Stomach (tissue), 4 donors: ENCODE measurements around the gene FASTK.

ENCODE experiments used
- POLR2A ChIP-seq, 4 donors: fragments of 450-650 bp; IDR thresholded peaks; one replicate each; pipeline ENCODE4 v1.6.1; 2016; ENCODE audit warnings: antibody characterized with exemption in 4 of 4, control low read depth in 2 of 4, mild to moderate bottlenecking in 1 of 4, moderate library complexity in 1 of 4
- POLR2AphosphoS5 ChIP-seq, 3 donors: sonication (generic); formaldehyde crosslinking; IDR thresholded peaks; one replicate each; pipeline ENCODE4 v1.6.1; 2016; ENCODE audit warnings: antibody characterized with exemption in 3 of 3
- TF ChIP-seq, protein P1 (sequence below), 7 experiments: fragments of 450-650 bp in 4 of 7; fragments of 200-600 bp in 3 of 7; sonication (generic) in 3 of 7; IDR thresholded peaks; one replicate each; pipeline ENCODE4 v1.5.1; 2016 to 2019; ENCODE audit warnings: antibody characterized with exemption in 7 of 7, control low read depth in 2 of 7, mild to moderate bottlenecking in 1 of 7

DNA sequence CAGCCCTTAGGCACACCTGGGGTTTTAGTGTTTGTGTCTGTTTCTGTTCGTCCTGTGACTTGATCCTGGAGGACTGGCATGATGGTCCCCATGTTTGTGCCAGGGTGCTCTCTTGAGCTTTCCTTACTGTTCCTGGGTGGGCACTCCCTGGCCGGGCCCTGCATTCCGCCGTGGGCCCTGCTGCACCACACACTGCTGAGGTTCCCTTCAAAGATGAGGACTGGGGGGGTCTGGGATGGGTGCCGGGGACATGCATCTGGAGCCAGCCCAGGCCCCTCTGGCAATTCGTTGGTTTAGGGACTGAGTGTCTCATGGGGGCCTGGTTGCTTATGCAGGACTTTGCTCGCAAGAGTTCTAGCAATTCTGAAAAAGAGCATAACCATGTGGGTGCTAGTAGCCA is 10.4 kb upstream of the FASTK start:
- TF ChIP-seq, protein P1, sequence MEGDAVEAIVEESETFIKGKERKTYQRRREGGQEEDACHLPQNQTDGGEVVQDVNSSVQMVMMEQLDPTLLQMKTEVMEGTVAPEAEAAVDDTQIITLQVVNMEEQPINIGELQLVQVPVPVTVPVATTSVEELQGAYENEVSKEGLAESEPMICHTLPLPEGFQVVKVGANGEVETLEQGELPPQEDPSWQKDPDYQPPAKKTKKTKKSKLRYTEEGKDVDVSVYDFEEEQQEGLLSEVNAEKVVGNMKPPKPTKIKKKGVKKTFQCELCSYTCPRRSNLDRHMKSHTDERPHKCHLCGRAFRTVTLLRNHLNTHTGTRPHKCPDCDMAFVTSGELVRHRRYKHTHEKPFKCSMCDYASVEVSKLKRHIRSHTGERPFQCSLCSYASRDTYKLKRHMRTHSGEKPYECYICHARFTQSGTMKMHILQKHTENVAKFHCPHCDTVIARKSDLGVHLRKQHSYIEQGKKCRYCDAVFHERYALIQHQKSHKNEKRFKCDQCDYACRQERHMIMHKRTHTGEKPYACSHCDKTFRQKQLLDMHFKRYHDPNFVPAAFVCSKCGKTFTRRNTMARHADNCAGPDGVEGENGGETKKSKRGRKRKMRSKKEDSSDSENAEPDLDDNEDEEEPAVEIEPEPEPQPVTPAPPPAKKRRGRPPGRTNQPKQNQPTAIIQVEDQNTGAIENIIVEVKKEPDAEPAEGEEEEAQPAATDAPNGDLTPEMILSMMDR (IDR thresholded peaks at IDR 0.05) = no peak
- TF ChIP-seq POLR2A (IDR thresholded peaks at IDR 0.05) (no peak), POLR2AphosphoS5 (IDR thresholded peaks at IDR 0.05) (no peak)
